Panc1 (cell line): ENCODE data around the gene SLC8A1.

ENCODE experiments used
- CTCF ChIP-seq: fragments of 450-650 bp; IDR thresholded peaks from 2 replicates; pipeline ENCODE4 v1.5.1; 2017; ENCODE audit warnings: mild to moderate bottlenecking
- POLR2AphosphoS5 ChIP-seq: IDR thresholded peaks from 2 replicates; pipeline ENCODE4 v1.6.1; 2012; ENCODE audit warnings: mild to moderate bottlenecking, low read depth, low read length, moderate library complexity
- REST ChIP-seq, 2 experiments: IDR thresholded peaks; 2 replicates each; pipeline ENCODE4 v1.6.1; 2011 to 2012; ENCODE audit warnings: low read depth in 2 of 2, control low read depth in 1 of 2, low read length in 1 of 2, mild to moderate bottlenecking in 1 of 2, moderate library complexity in 1 of 2; ENCODE audit not compliant: insufficient read depth in 1 of 2
- SIN3A ChIP-seq: IDR thresholded peaks from 2 replicates; pipeline ENCODE4 v1.6.1; 2012; ENCODE audit warnings: low read depth, mild to moderate bottlenecking, low read length, moderate library complexity, borderline replicate concordance; ENCODE audit not compliant: insufficient read depth
- TCF7L2 ChIP-seq: IDR thresholded peaks from 2 replicates; pipeline ENCODE4 v1.6.1; 2011; ENCODE audit warnings: mild to moderate bottlenecking, low read depth, low read length, inconsistent platforms

GRCh38 chr2:40144022-40144421, 307.9 kb downstream of the SLC8A1 start:
- TF ChIP-seq TCF7L2: no peak
- no peak for TF ChIP-seq CTCF
- no peak for TF ChIP-seq POLR2AphosphoS5
- no peak for TF ChIP-seq REST (IDR thresholded peaks at IDR 0.05; ENCODE audit: insufficient read depth in 1 of 2, low read depth in 2 of 2, low read length in 1 of 2)
- TF ChIP-seq SIN3A: no peak
